Mesendoderm (in vitro differentiated cells): ENCODE data around the gene MTRF1L.

Experiments
- DNase-seq: peaks from one replicate; pipeline ENCODE4 v3.0.0; 2013
- H2AK5ac ChIP-seq: 2 replicates; pipeline ENCODE4 v1.6.1; 2013; ENCODE audit warnings: low read length, inconsistent platforms
- H2BK120ac ChIP-seq: 2 replicates; pipeline ENCODE4 v1.6.1; 2013; ENCODE audit warnings: low read depth, mild to moderate bottlenecking, low read length, moderate library complexity, mixed read lengths
- H2BK15ac ChIP-seq: replicated peaks from 2 replicates; pipeline ENCODE4 v1.6.1; 2013; ENCODE audit warnings: low read depth, mild to moderate bottlenecking, moderate library complexity
- H2BK5ac ChIP-seq: 2 replicates; pipeline ENCODE4 v1.6.1; 2013; ENCODE audit warnings: low read length, inconsistent platforms
- H3K18ac ChIP-seq: 2 replicates; pipeline ENCODE4 v1.6.1; 2013; ENCODE audit warnings: mild to moderate bottlenecking, low read length, mixed read lengths
- H3K23ac ChIP-seq: one replicate; pipeline ENCODE4 v1.6.1; 2013; ENCODE audit warnings: low read length
- H3K27ac ChIP-seq: 2 replicates; pipeline ENCODE4 v1.5.1; 2013; ENCODE audit warnings: low read depth, mild to moderate bottlenecking, inconsistent platforms, low read length, moderate library complexity
- H3K27me3 ChIP-seq: 2 replicates; pipeline ENCODE4 v1.6.1; 2013; ENCODE audit warnings: low read length, control low read depth, mild to moderate bottlenecking, inconsistent platforms; ENCODE audit not compliant: insufficient read depth, poor library complexity
- H3K36me3 ChIP-seq: 2 replicates; pipeline ENCODE4 v1.6.1; 2013; ENCODE audit warnings: low read length, inconsistent platforms; ENCODE audit not compliant: control insufficient read depth, insufficient read depth
- H3K4ac ChIP-seq: one replicate; pipeline ENCODE4 v1.6.1; 2013; ENCODE audit warnings: low read depth, mild to moderate bottlenecking, low read length, moderate library complexity
- H3K4me1 ChIP-seq: 2 replicates; pipeline ENCODE4 v1.6.1; 2013; ENCODE audit warnings: low read depth, low read length, inconsistent platforms; ENCODE audit not compliant: control insufficient read depth
- H3K4me2 ChIP-seq: 2 replicates; pipeline ENCODE4 v1.6.1; 2013; ENCODE audit warnings: low read length
- H3K4me3 ChIP-seq: 2 replicates; pipeline ENCODE4 v1.5.1; 2013; ENCODE audit warnings: mild to moderate bottlenecking, low read length
- H3K56ac ChIP-seq: one replicate; pipeline ENCODE4 v1.6.1; 2013; ENCODE audit warnings: low read length
- H3K79me1 ChIP-seq: 2 replicates; pipeline ENCODE4 v1.6.1; 2013; ENCODE audit warnings: low read length, inconsistent platforms
- H3K79me2 ChIP-seq: 2 replicates; pipeline ENCODE4 v1.6.1; 2013; ENCODE audit warnings: mild to moderate bottlenecking, low read length; ENCODE audit not compliant: control insufficient read depth, insufficient read depth
- H3K9ac ChIP-seq: 2 replicates; pipeline ENCODE4 v1.6.1; 2013; ENCODE audit warnings: low read length, inconsistent platforms
- H4K5ac ChIP-seq: one replicate; pipeline ENCODE4 v1.6.1; 2013; ENCODE audit warnings: low read length
- H4K8ac ChIP-seq: one replicate; pipeline ENCODE4 v1.6.1; 2013; ENCODE audit warnings: low read depth, mild to moderate bottlenecking, control low read depth, low read length, moderate library complexity
- WGBS: extraction: QIAGEN DNeasy Blood & Tissue Kit; methylation state at CpG from one replicate; pipeline ENCODE4 v1.1.7; 2013; ENCODE audit warnings: low lambda C conversion rate, missing lambda C conversion rate; ENCODE audit not compliant: insufficient coverage; ENCODE audit errors: extremely low coverage; 5-methylcytosine and 5-hydroxymethylcytosine counted together

The MTRF1L gene

GRCh38 chr6:152950240-152950639 lies 52.3 kb downstream of the MTRF1L start:
- Histone ChIP-seq H3K23ac (no peak overlapping the region), H3K18ac (no peak overlapping the region), H3K4ac (no peak overlapping the region), H4K5ac (no peak overlapping the region), H2AK5ac (no peak overlapping the region), H2BK120ac (no peak overlapping the region), H2BK5ac (no peak overlapping the region), H3K4me1 (no peaks in the 10 kb centered on the region), H4K8ac (no peak overlapping the region), H3K27me3 (no peaks in the 10 kb centered on the region), H3K4me3 (no peak overlapping the region), H3K79me2 (no peaks in the 10 kb centered on the region), H2BK15ac (no peak overlapping the region), H3K9ac (no peak overlapping the region), H3K27ac (no peak overlapping the region), H3K4me2 (no peak overlapping the region), H3K56ac (no peak overlapping the region), H3K79me1 (no peaks in the 10 kb centered on the region), H3K36me3 (no peaks in the 10 kb centered on the region)
- WGBS: no CpG with 5 or more reads among the region's 3 CpGs
- no peak for DNase-seq

- Histone ChIP-seq H3K56ac (no peak overlapping the region), H3K27ac (no peak overlapping the region), H3K4me3 (no peak overlapping the region), H3K23ac (no peak overlapping the region), H3K4me1 (no peaks in the 10 kb centered on the region), H2BK120ac (no peak overlapping the region), H3K18ac (no peak overlapping the region), H2AK5ac (no peak overlapping the region), H4K8ac (no peak overlapping the region), H3K36me3 (no peaks in the 10 kb centered on the region), H4K5ac (no peak overlapping the region), H2BK15ac (no peak overlapping the region), H3K27me3 (no peaks in the 10 kb centered on the region), H3K4me2 (no peak overlapping the region), H3K4ac (no peak overlapping the region), H2BK5ac (no peak overlapping the region), H3K9ac (no peak overlapping the region), H3K79me2 (no peaks in the 10 kb centered on the region), H3K79me1 (no peaks in the 10 kb centered on the region)
- WGBS: no CpG with 5 or more reads among the region's 9 CpGs
- DNase-seq: peak; percentile 40
Measured at GRCh38 chr6:152948150-152948768, 54.2 kb downstream of the MTRF1L start.

DNA sequence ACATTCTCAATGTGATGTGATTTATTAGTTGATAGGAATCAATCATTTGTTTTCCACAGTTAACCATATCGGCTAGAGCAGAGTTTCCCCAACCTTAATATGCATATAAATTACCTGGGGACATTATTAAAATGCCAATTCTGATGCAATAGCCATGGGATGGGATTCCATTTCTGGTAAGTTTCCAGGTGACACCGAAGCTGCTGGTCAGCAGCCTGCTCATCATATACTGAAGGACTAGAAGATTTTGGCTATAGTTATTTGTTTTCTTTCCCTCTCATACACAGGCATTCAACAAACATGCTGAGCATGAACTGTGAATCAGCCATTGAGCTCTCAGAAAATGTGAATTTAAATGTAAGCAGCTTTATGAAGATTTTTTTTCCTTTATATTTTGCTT lies 55.5 kb downstream of the MTRF1L start:
- WGBS: no CpG with 5 or more reads among the region's 2 CpGs
- no peak overlapping the region for H4K5ac ChIP-seq
- no peak overlapping the region for H2AK5ac ChIP-seq
- no peak overlapping the region for H3K18ac ChIP-seq
- H3K27me3 ChIP-seq: no peaks in the 10 kb centered on the region
- no peaks in the 10 kb centered on the region for H3K79me2 ChIP-seq
- no peak overlapping the region for H3K4me3 ChIP-seq
- no peaks in the 10 kb centered on the region for H3K4me1 ChIP-seq
- H3K56ac ChIP-seq: no peak overlapping the region
- H3K4me2 ChIP-seq: no peak overlapping the region
- DNase-seq: no peak
- no peak overlapping the region for H2BK120ac ChIP-seq
- no peak overlapping the region for H3K4ac ChIP-seq
- no peak overlapping the region for H3K23ac ChIP-seq
- no peak overlapping the region for H4K8ac ChIP-seq
- no peaks in the 10 kb centered on the region for H3K79me1 ChIP-seq
- H3K36me3 ChIP-seq: no peaks in the 10 kb centered on the region
- no peak overlapping the region for H2BK15ac ChIP-seq
- no peak overlapping the region for H3K27ac ChIP-seq
- no peak overlapping the region for H3K9ac ChIP-seq
- no peak overlapping the region for H2BK5ac ChIP-seq

- Histone ChIP-seq H3K79me2 (no peaks in the 10 kb centered on the region), H3K79me1 (no peaks in the 10 kb centered on the region), H3K4ac (no peak overlapping the region), H2BK15ac (no peak overlapping the region), H3K4me1 (no peaks in the 10 kb centered on the region), H2AK5ac (no peak overlapping the region), H3K56ac (no peak overlapping the region), H3K18ac (no peak overlapping the region), H3K4me2 (no peak overlapping the region), H3K36me3 (no peaks in the 10 kb centered on the region), H4K5ac (no peak overlapping the region), H3K23ac (no peak overlapping the region), H3K4me3 (no peak overlapping the region), H4K8ac (no peak overlapping the region), H3K27ac (no peak overlapping the region), H3K27me3 (no peaks in the 10 kb centered on the region), H2BK5ac (no peak overlapping the region), H2BK120ac (no peak overlapping the region), H3K9ac (no peak overlapping the region)
- no CpG with 5 or more reads among the region's 3 CpGs for WGBS
- no peak for DNase-seq
Measured at GRCh38 chr6:152946484-152946883, 56.0 kb downstream of the MTRF1L start.

DNA sequence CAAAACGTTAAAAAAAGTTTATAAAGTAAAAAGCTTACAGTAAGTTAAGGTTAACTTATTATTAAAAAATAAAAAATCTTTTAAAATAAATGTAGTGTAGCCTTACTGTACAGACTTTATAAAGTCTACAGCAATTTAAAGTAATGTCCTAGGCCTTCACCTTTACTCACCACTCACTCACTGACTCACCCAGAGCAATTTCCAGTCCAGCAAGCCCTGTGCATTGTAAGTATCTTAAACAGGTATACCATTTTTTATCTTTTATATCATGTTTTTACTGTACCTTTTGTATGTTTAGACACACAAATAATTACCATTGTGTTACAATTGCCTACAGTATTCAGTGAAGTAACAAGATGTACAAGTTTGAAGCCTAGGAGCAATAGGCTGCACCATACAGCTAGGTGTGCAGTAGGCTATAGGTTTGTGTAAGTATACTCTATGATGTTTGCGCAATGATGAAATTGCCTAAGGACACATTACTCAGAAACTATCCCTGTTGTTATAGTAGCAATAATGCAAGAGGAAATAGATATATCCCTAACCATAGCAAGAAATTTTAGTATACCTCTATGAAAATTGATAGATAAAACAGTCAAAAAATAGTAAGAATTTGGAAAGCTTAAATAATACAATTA lies 59.1 kb downstream of the MTRF1L start:
- Histone ChIP-seq H3K56ac (no peak overlapping the region), H3K4me3 (no peak overlapping the region), H3K4ac (no peak overlapping the region), H3K9ac (no peak overlapping the region), H3K27ac (no peak overlapping the region), H3K36me3 (no peaks in the 10 kb centered on the region), H2AK5ac (no peak overlapping the region), H2BK15ac (no peak overlapping the region), H3K18ac (no peak overlapping the region), H3K27me3 (no peaks in the 10 kb centered on the region), H3K4me2 (no peak overlapping the region), H3K23ac (no peak overlapping the region), H2BK120ac (no peak overlapping the region), H2BK5ac (no peak overlapping the region), H4K8ac (no peak overlapping the region), H3K79me1 (no peaks in the 10 kb centered on the region), H4K5ac (no peak overlapping the region), H3K79me2 (no peaks in the 10 kb centered on the region), H3K4me1 (no peaks in the 10 kb centered on the region)
- no peak for DNase-seq
- WGBS: no CpG with 5 or more reads among the region's 2 CpGs
